IMR-90 (cell line): ENCODE measurements around the gene MAPKAP1. TPM values are rescaled to one million over a fixed set of nuclear protein-coding genes. Genes with fewer than 3 reads are reported as not detected.

Experiments
- ATAC-seq: fragments of 200-7000 bp; cut with Tn5 transposase; 2 replicates; pipeline ENCODE4 v1.9.1; 2020; ENCODE audit warnings: low read depth, mild to moderate bottlenecking, moderate library complexity
- BruUV-seq: library from RNA; stranded (reverse); fragments of 400-500 nt; replicated peaks from 2 replicates; lab custom pipeline; 2021; lab: Mats Ljungman, UMichigan
- CTCF ChIA-PET: fragments of 300-600 bp; formaldehyde crosslinking; extraction: SDS; loops from one replicate; lab custom pipeline; 2021; ENCODE audit warnings: antibody characterized with exemption; lab: Yijun Ruan, JAX
- POLR2A ChIA-PET: fragments of 300-600 bp; sonication (Branson Sonifier 250); formaldehyde crosslinking; loops from one replicate; lab custom pipeline; 2022; ENCODE audit warnings: antibody characterized with exemption; ENCODE audit not compliant: unreplicated experiment; lab: Charles Lee
- DNase-seq: peaks from one replicate; pipeline ENCODE4 v3.0.0; 2013
- H2AFZ ChIP-seq: replicated peaks from 2 replicates; pipeline ENCODE3; 2013; ENCODE audit warnings: low read length, mild to moderate bottlenecking; ENCODE audit not compliant: poor library complexity
- H2AK5ac ChIP-seq: 2 replicates; pipeline ENCODE4 v1.6.1; 2013; ENCODE audit warnings: low read depth, low read length, inconsistent platforms
- H2AK9ac ChIP-seq: replicated peaks from 2 replicates; pipeline ENCODE3; 2013; ENCODE audit warnings: mild to moderate bottlenecking, low read depth, low read length, moderate library complexity; ENCODE audit not compliant: poor library complexity
- H2BK120ac ChIP-seq: 2 replicates; pipeline ENCODE4 v1.6.1; 2013; ENCODE audit warnings: low read depth, low read length, inconsistent platforms
- H2BK15ac ChIP-seq: 3 replicates; pipeline ENCODE4 v1.6.1; 2013; ENCODE audit warnings: low read depth, low read length, inconsistent platforms
- H2BK20ac ChIP-seq: 2 replicates; pipeline ENCODE4 v1.6.1; 2013; ENCODE audit warnings: low read depth, mild to moderate bottlenecking, inconsistent platforms, low read length, moderate library complexity
- H2BK5ac ChIP-seq: 2 replicates; pipeline ENCODE4 v1.6.1; 2013; ENCODE audit warnings: mild to moderate bottlenecking, low read depth, low read length, inconsistent platforms; ENCODE audit not compliant: poor library complexity, severe bottlenecking
- H3K14ac ChIP-seq: replicated peaks from 2 replicates; pipeline ENCODE4 v1.6.1; 2013; ENCODE audit warnings: low read depth, low read length, inconsistent platforms
- H3K18ac ChIP-seq: 2 replicates; pipeline ENCODE4 v1.6.1; 2013; ENCODE audit warnings: low read depth, low read length, control low read depth
- H3K23ac ChIP-seq: 2 replicates; pipeline ENCODE4 v1.6.1; 2013; ENCODE audit warnings: low read depth, low read length, inconsistent platforms
- H3K27ac ChIP-seq: 2 replicates; pipeline ENCODE4 v1.5.1; 2013; ENCODE audit warnings: mild to moderate bottlenecking, control low read depth, low read length; ENCODE audit not compliant: insufficient read depth
- H3K27me3 ChIP-seq: 2 replicates; pipeline ENCODE4 v1.6.1; 2013; ENCODE audit warnings: low read length; ENCODE audit not compliant: control insufficient read depth, insufficient read depth
- H3K36me3 ChIP-seq: 2 replicates; pipeline ENCODE4 v1.6.1; 2013; ENCODE audit warnings: low read length, mixed read lengths; ENCODE audit not compliant: control insufficient read depth, insufficient read depth
- H3K4ac ChIP-seq: 2 replicates; pipeline ENCODE4 v1.6.1; 2013; ENCODE audit warnings: low read depth, low read length, inconsistent platforms
- H3K4me1 ChIP-seq: 2 replicates; pipeline ENCODE4 v1.6.1; 2013; ENCODE audit warnings: low read length, mixed read lengths; ENCODE audit not compliant: control insufficient read depth, insufficient read depth
- H3K4me2 ChIP-seq: 2 replicates; pipeline ENCODE4 v1.6.1; 2013; ENCODE audit warnings: low read depth, mild to moderate bottlenecking, control low read depth, low read length, moderate library complexity
- H3K4me3 ChIP-seq: 2 replicates; pipeline ENCODE4 v1.5.1; 2013; ENCODE audit warnings: low read depth, mild to moderate bottlenecking, control low read depth, low read length, moderate library complexity; ENCODE audit not compliant: insufficient read depth
- H3K56ac ChIP-seq: 2 replicates; pipeline ENCODE4 v1.6.1; 2013; ENCODE audit warnings: low read length, inconsistent platforms; ENCODE audit not compliant: insufficient read depth; ENCODE audit errors: extremely low read depth
- H3K79me1 ChIP-seq, 2 experiments: 2 replicates each; pipeline ENCODE4 v1.6.1; 2013; ENCODE audit warnings: low read length in 2 of 2, inconsistent platforms in 1 of 2, low read depth in 1 of 2
- H3K9ac ChIP-seq: 2 replicates; pipeline ENCODE4 v1.6.1; 2013; ENCODE audit warnings: low read depth, low read length, control low read depth
- H3K9me1 ChIP-seq: 2 replicates; pipeline ENCODE4 v1.6.1; 2013; ENCODE audit warnings: low read length, inconsistent platforms; ENCODE audit not compliant: insufficient read depth
- H3K9me3 ChIP-seq: 2 replicates; pipeline ENCODE4 v1.6.1; 2013; ENCODE audit warnings: low read length; ENCODE audit not compliant: control insufficient read depth, insufficient read depth
- H4K20me1 ChIP-seq: 2 replicates; pipeline ENCODE4 v1.6.1; 2013; ENCODE audit warnings: low read length, inconsistent platforms; ENCODE audit not compliant: insufficient read depth
- H4K5ac ChIP-seq: 2 replicates; pipeline ENCODE4 v1.6.1; 2013; ENCODE audit warnings: mild to moderate bottlenecking, low read depth, low read length, control low read depth
- H4K8ac ChIP-seq, 2 experiments: 2 replicates each; pipeline ENCODE4 v1.6.1; 2013; ENCODE audit warnings: low read depth in 2 of 2, low read length in 2 of 2, control low read depth in 1 of 2, inconsistent platforms in 1 of 2
- H4K91ac ChIP-seq: 2 replicates; pipeline ENCODE4 v1.6.1; 2013; ENCODE audit warnings: low read depth, low read length, inconsistent platforms; ENCODE audit not compliant: insufficient read depth
- ELK1 ChIP-seq: fragments of 150-350 bp; IDR thresholded peaks from 2 replicates; pipeline ENCODE4 v1.6.1; 2016; ENCODE audit warnings: low read depth, mild to moderate bottlenecking, low read length, moderate library complexity, borderline replicate concordance
- USF2 ChIP-seq: fragments of 150-350 bp; IDR thresholded peaks from 2 replicates; pipeline ENCODE4 v1.6.1; 2017; ENCODE audit warnings: mild to moderate bottlenecking, antibody characterized with exemption, low read length, low read depth
- WGBS, 2 experiments: methylation state at CpG; one replicate each; pipeline versions ENCODE4 v1.1.5 to v1.1.7; 2013; ENCODE audit warnings: missing lambda C conversion rate in 2 of 2; ENCODE audit not compliant: insufficient read length in 1 of 2; ENCODE audit errors: extremely low coverage in 2 of 2; 5-methylcytosine and 5-hydroxymethylcytosine counted together
- dilution Hi-C: fragments of 300-500 bp; cut with HindIII; formaldehyde crosslinking; loops from one replicate; pipeline ENCODE4 v1.14.3; 2018; ENCODE audit warnings: low sequenced_read_pairs; ENCODE audit not compliant: unreplicated experiment
- in situ Hi-C: fragments of 300-500 bp; cut with MboI; formaldehyde crosslinking; loops from 3 replicates; pipeline ENCODE4 v1.14.3; 2019; ENCODE audit warnings: low sequenced_read_pairs, inconsistent platforms, mixed read lengths
- intact Hi-C: fragments of 100-400 bp; cut with micrococcal nuclease; formaldehyde crosslinking; loops from 2 replicates; pipeline ENCODE4 v1.10.0; 2022
- polyA plus RNA-seq, 3 experiments: library from polyadenylated mRNA; depleted of rRNA; stranded (reverse); fragments of >200 nt; gene quantifications; 2 replicates each; pipeline ENCODE4 v1.2.3, GENCODE V29; 2012; ENCODE audit warnings: low replicate concordance in 1 of 3
- total RNA-seq: library from RNA; depleted of rRNA; stranded (reverse); fragments of >200 nt; gene quantifications from 2 replicates; pipeline ENCODE4 v1.2.3, GENCODE V29; 2012

The MAPKAP1 gene
- total and polyA plus RNA-seq, 2 of the 4 experiments (the other 2 are of a cell fraction): 87.2 to 158 TPM

GRCh38 chr9:125547368-125547767, 159.6 kb downstream of the MAPKAP1 start:
- POLR2A ChIA-PET: no interaction called here
- no peak overlapping the region for H2BK120ac ChIP-seq

More at GRCh38 chr9:125547368-125547767, 159.6 kb downstream of the MAPKAP1 start:
- Histone ChIP-seq H3K9me3 (no peaks in the 10 kb centered on the region), H3K56ac (no peak overlapping the region), H3K4me3 (no peak overlapping the region), H3K9me1 (peaks cover 22% of the 10 kb centered on the region), H3K4ac (no peak overlapping the region), H4K8ac (no peak overlapping the region), H3K23ac (no peak overlapping the region), H2AK5ac (no peak overlapping the region), H4K20me1 (peaks cover 24% of the 10 kb centered on the region; the same call in 1 of the 2 replicates), H4K5ac (no peak overlapping the region), H3K14ac (no peak overlapping the region), H3K27me3 (no peaks in the 10 kb centered on the region), H2BK5ac (no peak overlapping the region), H3K18ac (no peak overlapping the region; the same call in 1 of the 2 replicates), H3K79me1 (peaks cover 25 to 50% of the 10 kb centered on the region in 2 experiments), H4K91ac (no peak overlapping the region), H2AFZ (no peak overlapping the region), H3K9ac (no peak overlapping the region), H2BK15ac (no peak overlapping the region), H2BK20ac (no peak overlapping the region), H3K4me2 (no peak overlapping the region), H3K27ac (no peak overlapping the region), H3K4me1 (peaks cover 21% of the 10 kb centered on the region), H2AK9ac (no peak overlapping the region), H3K36me3 (peaks cover 4% of the 10 kb centered on the region)
- intact Hi-C loops (loop anchor here (5.0 kb wide), 1 partner anchor 85 kb away; no protein-coding TSS in a partner anchor), dilution Hi-C loops (no loop called here), in situ Hi-C loops (no loop called here)
- CTCF ChIA-PET: no interaction called here
- no peak for DNase-seq
- TF ChIP-seq ELK1 (no peak), USF2 (no peak)
- no peak for ATAC-seq
- BruUV-seq: no TSS peak
- WGBS, 2 experiments: 100% methylated on average over 1 of the region's 7 CpGs; no CpG with 5 or more reads in 1 of the 2 experiments
